ENCODE measurements around the gene RUNDC1.

DNA sequence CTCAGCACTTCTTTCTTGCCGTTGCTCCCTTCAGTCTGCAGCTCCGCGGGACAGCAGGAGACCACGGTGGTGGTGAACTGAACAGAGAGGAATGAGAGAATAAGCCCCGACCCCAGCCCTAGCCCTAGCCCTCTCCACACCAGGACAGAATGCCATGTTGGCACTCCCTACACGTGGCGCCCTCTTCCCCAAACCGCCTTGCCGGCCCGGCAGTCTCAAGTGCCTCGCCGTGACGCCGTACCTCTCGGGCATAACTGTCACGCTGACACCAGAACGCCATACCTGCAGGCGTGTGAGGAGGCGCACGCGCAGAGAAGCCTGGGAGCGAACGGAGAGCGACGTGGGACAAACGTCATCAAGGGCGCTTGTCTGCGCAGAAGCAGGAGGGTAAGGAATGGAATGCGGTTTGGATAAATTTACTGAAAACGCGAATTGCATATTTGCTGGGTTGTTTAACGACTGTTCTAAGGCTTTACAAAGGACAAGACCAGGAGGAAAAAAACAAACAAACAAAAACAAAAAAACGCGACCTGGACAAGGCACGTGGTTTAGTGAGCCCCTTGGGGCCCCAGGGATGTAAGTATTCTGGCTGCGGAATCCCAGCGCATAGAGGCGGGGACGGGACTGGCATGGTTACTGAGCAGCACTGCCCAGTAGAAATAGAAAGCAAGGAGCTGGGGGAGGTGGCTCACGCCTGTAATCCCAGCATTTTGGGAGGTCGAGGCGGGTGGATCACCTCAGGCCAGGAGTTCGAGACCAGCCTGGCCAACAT lies 16.0 kb upstream of the RUNDC1 start, which contains the start of gene AARSD1:
- TF ChIP-seq MYC (IDR thresholded peaks at IDR 0.05; ENCODE audit: low read depth, low read length), result peak; percentile 93
- TF ChIP-seq, protein P1, sequence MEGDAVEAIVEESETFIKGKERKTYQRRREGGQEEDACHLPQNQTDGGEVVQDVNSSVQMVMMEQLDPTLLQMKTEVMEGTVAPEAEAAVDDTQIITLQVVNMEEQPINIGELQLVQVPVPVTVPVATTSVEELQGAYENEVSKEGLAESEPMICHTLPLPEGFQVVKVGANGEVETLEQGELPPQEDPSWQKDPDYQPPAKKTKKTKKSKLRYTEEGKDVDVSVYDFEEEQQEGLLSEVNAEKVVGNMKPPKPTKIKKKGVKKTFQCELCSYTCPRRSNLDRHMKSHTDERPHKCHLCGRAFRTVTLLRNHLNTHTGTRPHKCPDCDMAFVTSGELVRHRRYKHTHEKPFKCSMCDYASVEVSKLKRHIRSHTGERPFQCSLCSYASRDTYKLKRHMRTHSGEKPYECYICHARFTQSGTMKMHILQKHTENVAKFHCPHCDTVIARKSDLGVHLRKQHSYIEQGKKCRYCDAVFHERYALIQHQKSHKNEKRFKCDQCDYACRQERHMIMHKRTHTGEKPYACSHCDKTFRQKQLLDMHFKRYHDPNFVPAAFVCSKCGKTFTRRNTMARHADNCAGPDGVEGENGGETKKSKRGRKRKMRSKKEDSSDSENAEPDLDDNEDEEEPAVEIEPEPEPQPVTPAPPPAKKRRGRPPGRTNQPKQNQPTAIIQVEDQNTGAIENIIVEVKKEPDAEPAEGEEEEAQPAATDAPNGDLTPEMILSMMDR (IDR thresholded peaks at IDR 0.05; ENCODE audit: low read depth, low read length), result no peak
- peak; percentile 93 for TF ChIP-seq POLR2A (IDR thresholded peaks at IDR 0.05; ENCODE audit: extremely low read depth, insufficient read length)
- TF ChIP-seq, protein P2, sequence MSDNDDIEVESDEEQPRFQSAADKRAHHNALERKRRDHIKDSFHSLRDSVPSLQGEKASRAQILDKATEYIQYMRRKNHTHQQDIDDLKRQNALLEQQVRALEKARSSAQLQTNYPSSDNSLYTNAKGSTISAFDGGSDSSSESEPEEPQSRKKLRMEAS (IDR thresholded peaks at IDR 0.05; ENCODE audit: low read depth, low read length), result peak; percentile 90

Data from NB4 (cell line).